Epithelial cell of proximal tubule (primary cell): ENCODE results near the gene HSP90B1. TPM values are rescaled to one million over a fixed set of nuclear protein-coding genes. Genes with fewer than 3 reads are reported as not detected.

Experiments
- DNase-seq: peaks from one replicate; pipeline ENCODE4 v3.0.0-alpha.2; 2011; ENCODE audit warnings: low read depth
- H3K4me3 ChIP-seq: 2 replicates; pipeline ENCODE4 v1.5.1; 2011; ENCODE audit warnings: low read depth, mild to moderate bottlenecking, low read length
- total RNA-seq: library from RNA; depleted of rRNA; stranded (reverse); fragments of >200 nt; gene quantifications from 2 replicates; pipeline ENCODE4 v1.2.3, GENCODE V29; 2015
- TF ChIP-seq, protein P1 (sequence below): conservative IDR thresholded peaks from 2 replicates; pipeline ENCODE4 v1.5.1; 2012; ENCODE audit warnings: low read depth, mild to moderate bottlenecking, low read length

Gene HSP90B1
- total RNA-seq, 1 donor from 2014 or later = 606 TPM

DNA sequence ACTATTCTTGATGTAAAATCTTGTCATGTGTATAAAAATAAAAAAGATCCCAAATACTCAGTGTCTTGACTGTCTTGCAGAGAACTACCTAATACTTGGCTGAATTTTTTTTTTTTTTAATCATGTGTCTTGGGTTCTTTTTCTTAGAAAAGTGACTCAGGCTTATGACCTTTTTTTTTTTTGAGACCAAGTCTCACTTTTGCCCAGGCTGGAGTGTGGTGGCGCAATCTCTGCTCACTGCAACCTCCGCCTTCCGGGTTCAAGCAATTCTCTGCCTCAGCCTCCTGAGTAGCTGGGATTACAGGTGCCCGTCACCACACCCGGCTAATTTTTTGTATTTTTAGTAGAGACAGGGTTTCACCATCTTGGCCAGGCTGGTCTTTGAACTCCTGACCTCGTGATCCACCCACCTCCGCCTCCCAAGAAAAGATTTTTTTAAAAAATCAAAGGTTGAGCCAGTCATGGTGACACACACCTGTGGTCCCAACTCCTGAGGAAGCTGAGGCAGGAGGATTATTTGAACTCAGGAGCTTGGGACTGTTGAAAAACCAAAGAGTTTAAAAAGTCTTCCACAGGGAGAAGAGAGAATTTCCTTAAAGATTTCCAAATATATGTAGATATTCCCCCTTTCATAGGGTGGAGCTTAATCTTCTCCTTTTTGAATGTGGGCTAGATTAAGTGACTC, 17.8 kb downstream of the HSP90B1 start:
- TF ChIP-seq, protein P1, sequence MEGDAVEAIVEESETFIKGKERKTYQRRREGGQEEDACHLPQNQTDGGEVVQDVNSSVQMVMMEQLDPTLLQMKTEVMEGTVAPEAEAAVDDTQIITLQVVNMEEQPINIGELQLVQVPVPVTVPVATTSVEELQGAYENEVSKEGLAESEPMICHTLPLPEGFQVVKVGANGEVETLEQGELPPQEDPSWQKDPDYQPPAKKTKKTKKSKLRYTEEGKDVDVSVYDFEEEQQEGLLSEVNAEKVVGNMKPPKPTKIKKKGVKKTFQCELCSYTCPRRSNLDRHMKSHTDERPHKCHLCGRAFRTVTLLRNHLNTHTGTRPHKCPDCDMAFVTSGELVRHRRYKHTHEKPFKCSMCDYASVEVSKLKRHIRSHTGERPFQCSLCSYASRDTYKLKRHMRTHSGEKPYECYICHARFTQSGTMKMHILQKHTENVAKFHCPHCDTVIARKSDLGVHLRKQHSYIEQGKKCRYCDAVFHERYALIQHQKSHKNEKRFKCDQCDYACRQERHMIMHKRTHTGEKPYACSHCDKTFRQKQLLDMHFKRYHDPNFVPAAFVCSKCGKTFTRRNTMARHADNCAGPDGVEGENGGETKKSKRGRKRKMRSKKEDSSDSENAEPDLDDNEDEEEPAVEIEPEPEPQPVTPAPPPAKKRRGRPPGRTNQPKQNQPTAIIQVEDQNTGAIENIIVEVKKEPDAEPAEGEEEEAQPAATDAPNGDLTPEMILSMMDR = no peak
- DNase-seq = no peak
- no peak overlapping the region for H3K4me3 ChIP-seq

DNA sequence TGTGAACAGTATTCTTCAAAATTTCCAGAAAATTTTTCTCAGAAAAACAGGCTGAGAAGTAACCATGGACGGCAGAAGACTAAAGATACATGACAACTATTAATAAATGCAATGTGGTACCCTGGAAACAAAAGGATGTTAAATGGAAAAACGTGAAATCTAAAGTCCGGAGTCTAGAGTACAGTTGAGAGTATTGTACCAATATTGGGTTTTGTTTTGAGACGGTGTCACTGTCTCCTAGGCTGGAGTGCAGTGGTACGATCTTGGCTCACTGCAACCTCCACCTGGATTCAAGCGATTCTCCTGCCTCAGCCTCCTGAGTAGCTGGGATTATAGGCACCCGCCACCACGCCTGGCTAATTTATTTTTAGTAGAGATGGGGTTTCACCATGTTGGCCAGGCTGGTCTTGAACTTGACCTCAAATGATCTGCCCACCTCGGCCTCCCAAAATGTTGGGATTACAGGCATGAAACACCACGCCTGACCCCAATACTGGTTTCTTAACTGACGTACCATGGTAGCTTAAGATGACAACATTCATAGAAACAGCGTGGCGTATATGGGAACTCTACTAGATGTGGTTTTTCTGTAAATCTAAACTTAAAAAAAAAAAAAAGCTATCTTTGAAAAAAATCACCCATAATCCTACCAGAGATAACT, 18.7 kb downstream of the HSP90B1 start:
- DNase-seq = no peak
- no peak overlapping the region for H3K4me3 ChIP-seq
- TF ChIP-seq, protein P1 = no peak

DNA sequence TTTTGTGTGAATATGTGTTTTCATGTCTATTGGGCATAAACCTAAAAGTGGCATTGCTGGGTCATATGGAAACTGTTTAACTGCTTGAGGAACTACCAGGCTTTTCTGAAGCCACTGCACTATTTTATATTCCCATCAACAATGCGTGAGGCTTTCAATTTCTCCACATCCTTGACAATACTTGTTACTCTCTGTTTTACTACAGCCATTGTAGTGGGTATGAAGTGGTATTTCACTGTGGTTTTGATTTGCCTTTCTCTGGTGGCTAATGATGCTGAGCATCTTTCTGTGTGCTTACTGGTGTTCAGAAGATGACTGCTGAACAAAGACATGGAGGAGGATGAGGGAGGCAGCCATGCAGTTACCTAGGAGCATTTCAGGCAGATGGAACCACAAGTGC, 22.3 kb downstream of the HSP90B1 start:
- no peak for DNase-seq
- TF ChIP-seq, protein P1 = no peak
- no peak overlapping the region for H3K4me3 ChIP-seq

DNA sequence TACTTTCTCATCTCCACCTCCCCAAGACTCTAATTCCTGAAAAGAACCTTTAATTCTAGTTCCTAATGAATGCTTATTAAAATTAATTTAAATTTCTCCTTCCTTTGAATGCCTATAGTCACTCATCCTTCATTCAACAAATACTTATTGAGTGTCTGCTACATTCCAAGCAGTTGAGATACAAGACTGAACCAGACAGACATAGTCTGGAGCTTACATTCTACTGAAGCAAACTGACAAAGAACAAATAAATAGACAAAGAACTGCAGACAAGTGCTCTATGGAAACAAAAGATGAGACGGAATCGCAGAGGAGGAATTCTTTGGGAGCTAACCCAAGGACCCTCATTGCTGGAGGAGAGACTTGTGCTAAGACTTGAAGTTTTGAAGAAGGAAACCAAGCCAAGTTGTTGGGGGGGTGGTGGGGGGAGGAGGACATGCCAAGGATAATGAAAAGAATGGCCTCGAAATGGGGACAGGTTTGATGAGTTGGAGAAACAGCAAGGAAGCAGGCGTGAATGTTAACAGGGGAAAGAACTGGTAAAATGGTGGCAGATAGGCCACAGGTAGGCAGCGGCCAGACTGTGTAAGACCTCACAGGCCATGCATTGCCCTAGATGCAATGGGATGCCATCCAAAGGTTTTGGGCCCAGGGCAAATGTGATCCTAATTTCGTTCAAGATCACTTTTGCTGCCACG, 25.8 kb downstream of the HSP90B1 start:
- TF ChIP-seq, protein P1 = no peak
- no peak for DNase-seq

DNA sequence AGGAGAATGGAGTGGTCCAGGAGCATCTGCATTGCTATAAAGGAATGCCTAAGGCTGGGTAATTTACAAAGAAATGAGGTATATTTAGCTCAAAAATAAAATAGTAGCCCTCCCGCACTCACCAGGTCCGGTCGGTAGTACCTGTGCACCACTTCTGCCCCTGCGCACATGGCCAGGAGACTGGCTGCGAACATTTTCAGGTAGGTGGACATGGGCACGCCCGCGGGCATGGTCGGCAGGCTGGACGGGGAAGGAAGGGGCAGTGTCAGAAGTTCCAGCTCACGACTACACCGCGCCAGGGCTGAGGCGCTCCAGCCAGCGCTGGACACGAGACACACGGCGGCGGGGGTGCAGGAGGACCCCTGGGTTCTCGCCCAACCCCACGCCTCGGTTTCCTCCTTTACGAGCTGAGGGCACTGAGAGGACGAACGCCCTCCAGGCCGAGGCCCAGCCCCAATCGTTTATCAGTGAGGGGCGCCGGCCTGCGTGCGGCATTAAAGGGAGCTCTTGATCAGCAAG, 26.4 kb downstream of the HSP90B1 start:
- H3K4me3 ChIP-seq = peak overlapping the region; percentile 81
- TF ChIP-seq, protein P1 = no peak
- DNase-seq = no peak

More for the DNA sequence above, 25.8 kb downstream of the HSP90B1 start:
- H3K4me3 ChIP-seq = peak overlapping the region; percentile 81

DNA sequence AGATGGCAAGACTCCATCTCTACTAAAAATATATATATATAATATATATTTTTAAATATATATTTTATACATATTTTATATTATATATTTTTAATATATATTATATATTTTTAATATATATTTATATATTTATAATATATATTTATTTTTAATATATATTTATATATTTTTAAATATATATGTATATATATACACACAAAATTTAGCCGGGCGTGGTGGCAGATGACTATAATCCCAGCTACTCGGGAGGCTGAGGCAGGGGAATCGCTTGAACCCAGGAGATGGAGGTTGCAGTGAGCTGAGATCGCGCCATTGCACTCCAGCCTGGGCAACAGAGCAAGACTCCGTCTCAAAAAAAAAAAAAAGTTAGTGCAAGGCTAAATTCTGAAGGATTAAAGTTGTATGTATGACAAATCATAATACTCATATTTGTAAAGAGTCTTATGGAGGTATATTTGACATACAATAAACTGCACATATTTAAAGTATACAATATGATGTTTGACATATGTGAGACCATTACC, 27.7 kb downstream of the HSP90B1 start:
- TF ChIP-seq, protein P1 = no peak
- no peak for DNase-seq
- H3K4me3 ChIP-seq = peak overlapping the region; percentile 81
